AG04450 (cell line): ENCODE measurements around the gene DBF4. TPM values are rescaled to one million over a fixed set of nuclear protein-coding genes. Genes with fewer than 3 reads are reported as not detected.

Experiments
- CTCF ChIA-PET: fragments of 300-600, 350-600 bp; formaldehyde crosslinking; extraction: SDS; loops from one replicate; lab custom pipeline; 2022; ENCODE audit warnings: antibody characterized with exemption, inconsistent platforms; lab: Charles Lee
- POLR2A ChIA-PET: fragments of 350-600 bp; formaldehyde crosslinking; extraction: SDS; loops from one replicate; lab custom pipeline; 2021; ENCODE audit warnings: antibody characterized with exemption, inconsistent platforms; lab: Yijun Ruan, JAX
- DNase-seq: peaks from one replicate; pipeline ENCODE4 v3.0.0-alpha.2; 2011; ENCODE audit warnings: low read depth, low spot score
- H3K27ac ChIP-seq: one replicate; pipeline ENCODE4 v1.5.1; 2012; ENCODE audit warnings: low read depth, low read length, control low read depth
- H3K27me3 ChIP-seq: one replicate; pipeline ENCODE4 v1.6.0; 2012; ENCODE audit warnings: low read length; ENCODE audit not compliant: control insufficient read depth, insufficient read depth
- H3K4me3 ChIP-seq: 2 replicates; pipeline ENCODE4 v1.5.1; 2011; ENCODE audit warnings: mild to moderate bottlenecking, low read depth, low read length, control low read depth
- H3K9me3 ChIP-seq: 2 replicates; pipeline ENCODE4 v1.5.1; 2012; ENCODE audit warnings: low read length; ENCODE audit not compliant: control insufficient read depth, insufficient read depth
- polyA plus RNA-seq: library from polyadenylated mRNA; depleted of rRNA; stranded (reverse); fragments of >200 nt; gene quantifications from 2 replicates; pipeline ENCODE4 v1.2.3, GENCODE V29; 2011
- TF ChIP-seq, protein P1 (sequence below): IDR thresholded peaks from 2 replicates; pipeline ENCODE4 v1.5.1; 2011; ENCODE audit warnings: low read depth, low read length, control low read depth, inconsistent platforms

Gene DBF4
- polyA plus RNA-seq, 1 experiment, result 8.8 TPM

DNA sequence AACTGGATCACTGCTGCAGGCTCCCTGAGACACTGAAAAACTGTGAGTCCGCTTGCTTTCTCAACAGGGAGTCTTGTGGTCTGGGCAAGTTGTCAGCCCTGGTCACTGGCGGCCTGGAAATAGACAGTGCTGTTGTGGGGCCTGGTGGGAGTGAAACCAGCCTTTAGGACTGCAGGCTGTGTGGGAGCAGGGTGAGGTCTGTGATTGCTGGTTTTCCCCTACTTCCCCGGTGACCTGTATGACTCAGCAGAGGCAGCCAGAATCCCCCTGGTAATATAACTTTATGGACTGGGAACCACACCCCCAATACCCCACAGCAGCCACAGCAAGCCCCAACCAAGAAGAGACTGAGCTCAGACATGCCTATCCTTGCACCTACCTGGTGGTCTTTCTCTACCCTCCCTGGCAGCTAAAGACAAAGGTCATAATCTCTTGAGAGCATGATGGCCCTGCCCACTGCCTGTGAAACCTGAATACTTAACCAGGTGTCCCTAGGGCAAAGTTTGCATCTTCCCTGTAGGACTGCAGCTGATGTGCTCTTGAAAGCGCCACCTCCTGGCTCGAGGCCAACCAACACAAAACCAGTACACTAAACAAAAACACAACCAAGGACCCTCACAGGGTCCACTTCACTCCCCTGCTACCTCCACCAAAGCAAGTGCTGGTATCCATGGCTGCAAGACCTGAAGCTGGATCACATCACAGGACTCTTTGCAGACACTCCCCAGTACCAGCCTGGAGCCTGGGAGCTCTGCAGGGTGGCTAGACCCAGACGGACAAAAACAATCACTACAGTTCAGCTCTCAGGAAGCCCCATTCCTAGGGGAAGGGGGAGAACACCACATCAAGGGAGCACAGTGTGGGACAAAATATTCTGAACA, 50.5 kb downstream of the DBF4 start:
- Histone ChIP-seq H3K27ac (no peak overlapping the region), H3K4me3 (no peak overlapping the region), H3K27me3 (no peaks in the 10 kb centered on the region), H3K9me3 (no peaks in the 10 kb centered on the region)
- no peak for DNase-seq
- ChIA-PET POLR2A (no interaction called here), CTCF (no interaction called here)
- TF ChIP-seq, protein P1, sequence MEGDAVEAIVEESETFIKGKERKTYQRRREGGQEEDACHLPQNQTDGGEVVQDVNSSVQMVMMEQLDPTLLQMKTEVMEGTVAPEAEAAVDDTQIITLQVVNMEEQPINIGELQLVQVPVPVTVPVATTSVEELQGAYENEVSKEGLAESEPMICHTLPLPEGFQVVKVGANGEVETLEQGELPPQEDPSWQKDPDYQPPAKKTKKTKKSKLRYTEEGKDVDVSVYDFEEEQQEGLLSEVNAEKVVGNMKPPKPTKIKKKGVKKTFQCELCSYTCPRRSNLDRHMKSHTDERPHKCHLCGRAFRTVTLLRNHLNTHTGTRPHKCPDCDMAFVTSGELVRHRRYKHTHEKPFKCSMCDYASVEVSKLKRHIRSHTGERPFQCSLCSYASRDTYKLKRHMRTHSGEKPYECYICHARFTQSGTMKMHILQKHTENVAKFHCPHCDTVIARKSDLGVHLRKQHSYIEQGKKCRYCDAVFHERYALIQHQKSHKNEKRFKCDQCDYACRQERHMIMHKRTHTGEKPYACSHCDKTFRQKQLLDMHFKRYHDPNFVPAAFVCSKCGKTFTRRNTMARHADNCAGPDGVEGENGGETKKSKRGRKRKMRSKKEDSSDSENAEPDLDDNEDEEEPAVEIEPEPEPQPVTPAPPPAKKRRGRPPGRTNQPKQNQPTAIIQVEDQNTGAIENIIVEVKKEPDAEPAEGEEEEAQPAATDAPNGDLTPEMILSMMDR, result no peak

DNA sequence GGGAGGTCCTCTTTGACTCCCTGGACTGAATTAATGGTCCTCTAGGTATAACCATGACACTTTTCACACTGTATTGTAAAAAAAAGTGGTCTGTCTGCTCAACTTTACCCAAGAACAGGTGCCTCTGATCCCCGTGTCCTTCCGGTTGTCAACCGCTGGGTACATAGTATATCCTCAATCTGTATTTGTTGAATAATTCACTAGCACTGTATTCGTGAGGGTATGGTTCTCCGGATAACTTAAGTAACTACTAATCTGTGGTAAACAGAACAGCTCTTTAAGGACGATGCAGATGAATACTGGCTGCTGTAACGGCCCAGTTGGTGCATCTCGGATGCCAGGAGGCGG, 57.3 kb downstream of the DBF4 start:
- Histone ChIP-seq H3K27me3 (peaks cover 4% of the 10 kb centered on the region), H3K9me3 (no peaks in the 10 kb centered on the region), H3K4me3 (peak overlapping the region; percentile 66), H3K27ac (no peak overlapping the region)
- no peak for DNase-seq
- ChIA-PET CTCF (no interaction called here), POLR2A (no interaction called here)
- TF ChIP-seq, protein P1, result no peak

- POLR2A ChIA-PET, result no interaction called here
- TF ChIP-seq, protein P1, result no peak
- CTCF ChIA-PET, result interaction anchor here (1.1 kb wide), 1 partner anchor 28 kb away, joined by 3 read pairs; no protein-coding TSS in a partner anchor
- Histone ChIP-seq H3K27me3 (peaks cover 4% of the 10 kb centered on the region), H3K4me3 (peak within 1 kb of the TSS; percentile 66), H3K9me3 (no peaks in the 10 kb centered on the region), H3K27ac (no peak within 1 kb of the TSS)
- DNase-seq, result peak; percentile 6
These were observed 57.8 kb downstream of the DBF4 start, which contains the start of gene ADAM22 for GRCh38 chr7:87933953-87934698. TSS of gene ADAM22 (plus strand) at chr7:87934251. CDS start at chr7:87934466, 215 bp downstream.

- DNase-seq, result no peak
- Histone ChIP-seq H3K4me3 (peak overlapping the region; percentile 66), H3K27ac (no peak overlapping the region), H3K9me3 (no peaks in the 10 kb centered on the region), H3K27me3 (peaks cover 4% of the 10 kb centered on the region)
- ChIA-PET CTCF (interaction anchor here (1.1 kb wide), 1 partner anchor 29 kb away, joined by 3 read pairs; no protein-coding TSS in a partner anchor), POLR2A (no interaction called here)
- TF ChIP-seq, protein P1, result no peak
These were observed 58.5 kb downstream of the DBF4 start for GRCh38 chr7:87934699-87935383.
